Ishikawa (cell line): ENCODE data around the gene ANKRD55.

Experiments
- EGR1 ChIP-seq: IDR thresholded peaks from 2 replicates; pipeline ENCODE4 v1.6.1; 2012
- FOXM1 ChIP-seq: IDR thresholded peaks from 2 replicates; pipeline ENCODE4 v1.6.1; 2012; ENCODE audit warnings: low read depth, borderline replicate concordance
- RAD21 ChIP-seq: IDR thresholded peaks from 2 replicates; pipeline ENCODE4 v1.6.1; 2012; ENCODE audit warnings: low read depth
- REST ChIP-seq: IDR thresholded peaks from 2 replicates; pipeline ENCODE4 v1.6.1; 2012; ENCODE audit warnings: low read depth, mild to moderate bottlenecking
- TAF1 ChIP-seq: IDR thresholded peaks from 2 replicates; pipeline ENCODE4 v1.6.1; 2012; ENCODE audit warnings: low read depth, mild to moderate bottlenecking

- TF ChIP-seq TAF1: no peak
- TF ChIP-seq RAD21: no peak
- no peak for TF ChIP-seq EGR1
- TF ChIP-seq FOXM1: no peak
- no peak for TF ChIP-seq REST
These were observed 71.2 kb downstream of the ANKRD55 start for GRCh38 chr5:56161927-56162326.
